ENCODE results near the gene ZNHIT2. TPM values are rescaled to one million over a fixed set of nuclear protein-coding genes. Genes with fewer than 3 reads are reported as not detected.
"Not testable (repeated sequence)": the region's sequence is repeated elsewhere in the genome, so short reads cannot be mapped to it uniquely, and the experiment has no call there.

The ZNHIT2 gene
- total RNA-seq, 1 donor from 2014 or later: 5.5 TPM

GRCh38 chr11:65124480-65125196 lies 7.1 kb upstream of the ZNHIT2 start:
- intact Hi-C loops (cut with micrococcal nuclease): no loop called here
- ATAC-seq: no peak

GRCh38 chr11:65121865-65122696 lies 4.6 kb upstream of the ZNHIT2 start, which contains the start of the genes FAU and MRPL49:
TSS of gene FAU (minus strand) at chr11:65122134. CDS start at chr11:65121813, 321 bp downstream.
TSS of gene MRPL49 (plus strand) at chr11:65122321. CDS start at chr11:65122347, 26 bp downstream.
- intact Hi-C loops (cut with micrococcal nuclease): no loop called here
- DNase-seq (peak; percentile 98), ATAC-seq (peak; percentile 88)

More at GRCh38 chr11:65124480-65125196, 7.1 kb upstream of the ZNHIT2 start:
- no peak for DNase-seq

- DNase-seq (no peak), ATAC-seq (no peak)
- intact Hi-C loops (cut with micrococcal nuclease): no loop called here
Measured at GRCh38 chr11:65121447-65121864, 4.0 kb upstream of the ZNHIT2 start.

GRCh38 chr11:65120831-65121230 lies 3.3 kb upstream of the ZNHIT2 start:
- DNase-seq (no peak), ATAC-seq (no peak)
- intact Hi-C loops (cut with micrococcal nuclease): no loop called here

GRCh38 chr11:65119670-65119995 lies 2.1 kb upstream of the ZNHIT2 start:
- intact Hi-C loops (cut with micrococcal nuclease): no loop called here
- DNase-seq (no peak), ATAC-seq (no peak)

- intact Hi-C loops (cut with micrococcal nuclease); ATAC-seq; DNase-seq: not testable (repeated sequence)
Measured at GRCh38 chr11:65118891-65119669, 1.6 kb upstream of the ZNHIT2 start.

- intact Hi-C loops (cut with micrococcal nuclease): no loop called here
- ATAC-seq (no peak), DNase-seq (no peak)
Measured at GRCh38 chr11:65118097-65118837, 766 bp upstream of the ZNHIT2 start.

- DNase-seq (peak; percentile 57), ATAC-seq (peak; percentile 2)
- intact Hi-C loops (cut with micrococcal nuclease): no loop called here
Measured at GRCh38 chr11:65116370-65117205, 913 bp downstream of the ZNHIT2 start.

GRCh38 chr11:65115361-65116082 lies 2.0 kb downstream of the ZNHIT2 start:
- DNase-seq (no peak), ATAC-seq (no peak)
- intact Hi-C loops (cut with micrococcal nuclease): no loop called here

- ATAC-seq (no peak), DNase-seq (no peak)
- intact Hi-C loops (cut with micrococcal nuclease): no loop called here
Measured at GRCh38 chr11:65114538-65115171, 2.8 kb downstream of the ZNHIT2 start.

GRCh38 chr11:65113839-65114238 lies 3.7 kb downstream of the ZNHIT2 start:
- ATAC-seq (no peak), DNase-seq (no peak)
- intact Hi-C loops (cut with micrococcal nuclease): no loop called here

GRCh38 chr11:65113361-65113756 lies 4.1 kb downstream of the ZNHIT2 start:
- intact Hi-C loops (cut with micrococcal nuclease): no loop called here
- DNase-seq (no peak), ATAC-seq (no peak)

- intact Hi-C loops (cut with micrococcal nuclease): no loop called here
- ATAC-seq: peak; percentile 65
- peak; percentile 84 for DNase-seq
Measured at GRCh38 chr11:65112546-65113360, 4.7 kb downstream of the ZNHIT2 start.

GRCh38 chr11:65111744-65112545 lies 5.6 kb downstream of the ZNHIT2 start, which contains the start of gene TM7SF2:
TSS of gene TM7SF2 (plus strand) at chr11:65111872. CDS start at chr11:65112016, 144 bp downstream.
- intact Hi-C loops (cut with micrococcal nuclease): no loop called here
- DNase-seq (peak; percentile 98), ATAC-seq (peak; percentile 89)

- DNase-seq (no peak), ATAC-seq (no peak)
- intact Hi-C loops (cut with micrococcal nuclease): no loop called here
Measured at GRCh38 chr11:65111159-65111743, 6.2 kb downstream of the ZNHIT2 start.

Measured in left ventricle myocardium superior (tissue), 1 donor.